Duodenal mucosa (tissue), 2 donors: Measurements from ENCODE around the gene SLC25A21.

ENCODE experiments used
- H3K27ac ChIP-seq: one replicate; pipeline ENCODE4 v1.7.0; 2013; ENCODE audit warnings: low read depth, low read length
- H3K27me3 ChIP-seq, 2 donors: one replicate each; pipeline ENCODE4 v1.7.0; 2013; ENCODE audit warnings: low read length in 2 of 2, control low read depth in 1 of 2; ENCODE audit not compliant: insufficient read depth in 2 of 2, control insufficient read depth in 1 of 2
- H3K36me3 ChIP-seq, 2 donors: one replicate each; pipeline ENCODE4 v1.7.0; 2013; ENCODE audit warnings: low read length in 2 of 2, control low read depth in 1 of 2; ENCODE audit not compliant: insufficient read depth in 2 of 2, control insufficient read depth in 1 of 2
- H3K4me1 ChIP-seq, 2 donors: one replicate each; pipeline ENCODE4 v1.7.0; 2013; ENCODE audit warnings: low read length in 2 of 2, control low read depth in 1 of 2; ENCODE audit not compliant: insufficient read depth in 2 of 2, control insufficient read depth in 1 of 2
- H3K4me3 ChIP-seq, 2 donors: one replicate each; pipeline ENCODE4 v1.7.0; 2013; ENCODE audit warnings: low read length in 2 of 2, low read depth in 1 of 2
- H3K9ac ChIP-seq, 2 donors: one replicate each; pipeline ENCODE4 v1.7.0; 2013; ENCODE audit warnings: low read length in 2 of 2, low read depth in 1 of 2
- H3K9me3 ChIP-seq, 2 donors: one replicate each; pipeline ENCODE4 v1.7.0; 2013; ENCODE audit warnings: low read length in 2 of 2, control low read depth in 1 of 2; ENCODE audit not compliant: control insufficient read depth in 1 of 2

SLC25A21 gene

DNA sequence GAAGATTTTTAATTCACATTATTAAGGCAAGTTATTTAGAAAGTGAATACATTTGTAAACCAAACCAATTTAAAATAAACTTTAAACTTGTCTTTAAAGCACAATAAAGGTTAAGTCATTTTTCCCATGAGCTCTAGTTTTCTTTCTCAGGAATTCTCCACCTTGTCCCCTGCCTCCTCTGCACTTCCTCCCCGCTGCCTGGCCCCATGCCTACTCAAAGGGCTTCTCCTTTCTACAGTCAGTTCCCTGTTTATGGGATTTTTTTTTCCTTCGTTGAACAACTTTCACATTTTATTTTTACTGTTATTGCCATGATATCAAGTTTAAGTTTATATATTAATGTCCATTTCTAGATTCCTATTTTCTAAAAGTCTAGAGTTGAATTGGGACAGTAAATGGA, 223.0 kb downstream of the SLC25A21 start:
- Histone ChIP-seq H3K4me3 (no peak overlapping the region), H3K9ac (no peak overlapping the region), H3K27me3 (no peaks in the 10 kb centered on the region), H3K4me1 (no peaks in the 10 kb centered on the region), H3K36me3 (no peaks in the 10 kb centered on the region), H3K27ac (no peak overlapping the region), H3K9me3 (no peaks in the 10 kb centered on the region)

DNA sequence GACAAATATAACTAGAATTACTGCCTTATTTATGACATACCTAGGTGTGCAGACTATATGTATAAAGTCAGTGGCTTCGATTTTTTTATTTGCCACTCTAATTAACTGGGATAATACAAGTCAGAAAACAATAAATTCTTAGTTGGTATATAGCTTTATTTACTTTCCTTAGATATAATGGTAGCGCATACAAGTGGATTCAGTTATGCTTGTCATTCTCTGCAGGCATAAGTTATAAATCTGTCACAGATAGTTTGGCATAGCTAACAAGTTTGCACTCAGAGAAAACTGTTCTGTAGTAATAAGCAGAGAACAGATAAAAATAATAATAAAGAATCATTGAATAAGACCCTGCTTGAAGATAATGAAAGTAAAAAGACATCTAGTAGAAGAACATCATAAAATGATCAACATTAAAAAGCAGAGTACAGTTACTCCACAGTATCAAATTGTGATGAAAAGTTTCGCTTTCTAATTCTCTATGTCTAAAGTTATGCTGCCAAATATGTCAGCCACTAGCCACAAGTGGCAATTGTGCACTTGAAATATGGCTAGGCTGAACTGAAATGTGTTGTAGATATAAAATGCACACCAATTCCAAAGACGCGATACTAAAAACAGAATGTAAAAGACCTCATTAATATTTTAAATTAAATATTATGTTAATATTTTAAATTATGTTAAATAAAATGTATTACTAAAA, 224.1 kb downstream of the SLC25A21 start:
- Histone ChIP-seq H3K9ac (no peak overlapping the region), H3K27me3 (no peaks in the 10 kb centered on the region), H3K9me3 (no peaks in the 10 kb centered on the region), H3K4me1 (no peaks in the 10 kb centered on the region), H3K36me3 (no peaks in the 10 kb centered on the region), H3K4me3 (no peak overlapping the region), H3K27ac (no peak overlapping the region)

DNA sequence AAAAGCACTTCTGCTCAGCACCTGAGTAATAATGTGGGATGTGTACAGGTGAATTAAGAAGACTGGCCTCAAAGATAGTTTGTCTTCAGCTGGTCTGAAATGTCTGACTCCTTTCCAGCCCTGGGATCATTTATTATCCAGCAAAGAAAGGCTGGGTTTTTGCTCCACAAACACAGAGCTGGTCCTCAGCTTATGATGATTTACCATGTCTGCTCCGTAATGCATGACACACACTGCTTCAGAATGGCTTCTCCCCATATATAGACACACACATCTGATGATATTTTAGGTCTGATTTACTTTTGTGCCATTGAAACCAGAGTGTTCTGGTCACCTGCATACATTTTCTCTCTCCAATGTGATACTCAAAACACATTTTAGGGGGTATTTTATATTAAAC, 225.0 kb downstream of the SLC25A21 start:
- H3K9me3 ChIP-seq, result no peaks in the 10 kb centered on the region
- H3K27me3 ChIP-seq, result no peaks in the 10 kb centered on the region
- no peaks in the 10 kb centered on the region for H3K36me3 ChIP-seq
- no peak overlapping the region for H3K4me3 ChIP-seq
- H3K27ac ChIP-seq, result no peak overlapping the region
- H3K9ac ChIP-seq, result no peak overlapping the region
- H3K4me1 ChIP-seq, result no peaks in the 10 kb centered on the region

DNA sequence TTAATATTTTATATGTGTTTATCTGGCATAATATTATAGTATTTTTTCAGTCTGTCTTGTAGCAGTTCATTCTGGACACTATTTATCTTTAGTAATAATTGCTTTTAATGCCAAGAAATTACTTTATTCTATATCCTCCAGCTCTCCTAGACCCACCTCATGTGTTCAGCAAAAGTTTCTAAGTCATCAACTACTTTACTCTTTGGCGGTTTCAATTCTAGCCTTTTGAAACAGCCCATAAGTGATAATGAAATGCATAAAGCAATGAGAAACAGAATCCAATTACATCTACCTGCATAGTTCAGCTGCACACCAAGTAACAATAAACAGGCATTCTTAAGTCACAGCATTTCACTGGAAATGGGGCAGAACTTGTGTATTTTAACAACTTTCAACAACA, 225.5 kb downstream of the SLC25A21 start:
- no peaks in the 10 kb centered on the region for H3K9me3 ChIP-seq
- H3K4me3 ChIP-seq, result no peak overlapping the region
- no peaks in the 10 kb centered on the region for H3K4me1 ChIP-seq
- no peak overlapping the region for H3K27ac ChIP-seq
- no peaks in the 10 kb centered on the region for H3K27me3 ChIP-seq
- H3K9ac ChIP-seq, result no peak overlapping the region
- H3K36me3 ChIP-seq, result no peaks in the 10 kb centered on the region

DNA sequence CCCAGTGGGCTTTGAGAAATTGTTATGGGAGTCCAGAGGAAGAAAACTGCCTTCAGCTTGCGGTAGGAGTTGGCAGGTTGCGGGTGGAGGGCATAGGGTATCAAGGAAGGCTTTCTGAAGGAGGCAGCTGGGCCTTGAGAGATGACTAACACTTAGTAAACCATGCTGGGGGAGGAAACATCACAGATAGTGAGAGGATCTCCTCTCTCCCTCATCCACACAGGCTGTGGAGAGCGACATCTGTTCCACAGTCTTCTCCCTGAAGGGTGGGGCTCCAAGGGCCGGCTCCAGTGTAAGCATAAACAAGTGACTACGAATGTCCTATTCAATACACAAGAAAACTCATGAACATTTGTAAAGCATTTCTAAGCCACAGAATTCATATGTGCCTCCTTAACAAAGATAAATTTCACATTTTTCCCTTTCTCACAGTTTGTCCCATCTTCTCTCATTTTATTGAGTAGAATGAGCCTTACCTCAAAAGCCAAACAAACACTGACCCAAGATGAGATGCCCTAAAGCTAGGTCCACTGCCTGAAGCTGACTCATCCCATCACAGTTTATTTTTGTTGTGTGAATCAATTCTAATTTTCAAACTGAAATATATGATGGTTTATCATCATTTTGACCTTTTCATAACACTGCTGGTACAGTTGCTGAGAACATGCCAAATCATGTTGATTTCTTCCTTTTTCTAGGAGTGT, 227.9 kb downstream of the SLC25A21 start:
- H3K36me3 ChIP-seq, result no peaks in the 10 kb centered on the region
- H3K27ac ChIP-seq, result no peak overlapping the region
- no peaks in the 10 kb centered on the region for H3K27me3 ChIP-seq
- no peaks in the 10 kb centered on the region for H3K4me1 ChIP-seq
- H3K4me3 ChIP-seq, result no peak overlapping the region
- no peaks in the 10 kb centered on the region for H3K9me3 ChIP-seq
- H3K9ac ChIP-seq, result no peak overlapping the region

DNA sequence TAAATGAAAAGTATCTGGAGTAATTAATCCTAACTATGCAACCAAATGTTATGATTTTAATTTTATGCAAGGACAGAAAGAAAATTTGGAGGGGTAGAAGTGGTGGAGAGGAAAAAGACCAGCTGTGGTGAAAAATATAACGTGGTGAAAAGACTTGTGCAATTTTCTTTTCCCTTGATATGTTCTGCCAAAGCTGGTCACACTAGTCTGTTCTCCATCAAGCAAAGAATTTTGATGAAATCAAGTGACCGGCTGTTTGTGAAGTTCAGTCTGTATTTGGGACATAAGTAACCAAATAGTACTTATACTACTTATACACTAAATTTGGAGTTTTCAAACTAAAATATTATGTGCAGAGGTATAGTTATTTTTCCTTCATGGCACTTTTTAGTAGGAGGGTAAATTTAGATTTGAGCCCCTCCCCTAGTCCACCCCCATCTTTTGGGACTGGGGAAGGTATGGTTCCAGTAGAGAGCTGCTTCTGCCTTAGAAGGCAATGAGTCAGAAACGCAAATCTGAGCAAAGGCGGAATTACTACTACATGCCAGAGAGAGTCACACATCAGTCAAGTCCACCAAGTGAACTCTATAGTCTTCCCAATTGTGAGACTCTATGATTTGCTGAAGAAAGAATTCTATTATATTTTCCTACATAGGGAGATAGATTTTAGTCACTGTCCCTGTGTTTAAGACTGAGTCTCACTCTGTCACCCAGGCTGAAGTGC, 229.7 kb downstream of the SLC25A21 start:
- Histone ChIP-seq H3K9me3 (no peaks in the 10 kb centered on the region), H3K27ac (no peak overlapping the region), H3K4me3 (no peak overlapping the region), H3K36me3 (no peaks in the 10 kb centered on the region), H3K9ac (no peak overlapping the region), H3K27me3 (no peaks in the 10 kb centered on the region), H3K4me1 (no peaks in the 10 kb centered on the region)

DNA sequence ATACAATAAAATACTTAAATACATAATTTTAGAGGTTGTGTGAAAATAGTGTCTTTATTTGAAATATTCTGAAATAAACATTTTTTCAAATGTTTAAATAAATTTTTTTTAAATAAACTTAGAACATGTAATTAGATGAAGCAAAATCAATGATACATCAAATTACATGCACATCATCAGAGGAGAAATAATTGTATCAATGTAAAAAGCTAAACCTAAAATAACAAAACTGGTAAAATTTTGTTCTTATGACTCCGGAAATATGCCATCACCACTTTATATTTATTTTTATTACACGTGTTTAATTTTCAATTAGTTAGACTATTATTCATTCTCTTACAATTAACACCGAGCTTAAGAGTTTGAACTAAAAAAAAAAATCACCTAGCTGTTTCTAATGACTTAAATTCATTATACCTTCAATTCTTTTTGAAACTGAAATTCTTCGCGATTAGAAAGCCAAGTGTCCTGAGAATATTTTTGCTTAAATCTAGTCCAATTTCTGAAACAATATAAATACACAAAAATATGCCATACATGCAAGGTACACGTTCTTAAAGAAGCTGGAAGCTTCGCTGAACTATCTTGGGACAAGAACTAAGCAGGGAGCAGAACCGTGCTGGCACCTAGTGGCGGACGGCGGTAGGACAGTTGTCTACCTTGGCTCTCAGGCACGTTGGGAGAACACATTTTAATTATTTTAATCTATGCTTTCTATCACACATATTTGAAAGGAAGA, 230.5 kb downstream of the SLC25A21 start:
- no peak overlapping the region for H3K27ac ChIP-seq
- H3K4me3 ChIP-seq, result no peak overlapping the region
- H3K9me3 ChIP-seq, result no peaks in the 10 kb centered on the region
- no peaks in the 10 kb centered on the region for H3K4me1 ChIP-seq
- no peaks in the 10 kb centered on the region for H3K36me3 ChIP-seq
- H3K9ac ChIP-seq, result no peak overlapping the region
- H3K27me3 ChIP-seq, result no peaks in the 10 kb centered on the region

DNA sequence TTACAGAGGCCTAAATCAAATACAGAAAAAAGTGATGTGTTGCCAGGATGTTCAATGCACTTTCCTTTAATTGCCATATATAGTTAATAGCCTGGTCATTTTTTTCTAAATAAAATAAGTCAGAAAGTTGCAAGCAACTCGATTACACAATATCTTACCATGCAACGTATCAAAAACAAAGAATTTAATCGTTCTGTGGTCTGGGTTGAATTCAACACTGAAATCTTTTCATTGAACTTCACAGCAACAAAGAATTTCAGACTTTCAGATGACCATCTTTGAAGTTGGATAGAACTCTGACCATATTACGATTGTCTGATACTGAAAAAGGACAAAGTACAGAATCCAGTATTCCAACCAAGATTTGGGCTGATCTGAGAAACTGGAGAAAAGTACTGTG, 231.9 kb downstream of the SLC25A21 start:
- no peak overlapping the region for H3K9ac ChIP-seq
- no peak overlapping the region for H3K27ac ChIP-seq
- no peak overlapping the region for H3K4me3 ChIP-seq
- H3K4me1 ChIP-seq, result no peaks in the 10 kb centered on the region
- H3K9me3 ChIP-seq, result no peaks in the 10 kb centered on the region
- no peaks in the 10 kb centered on the region for H3K36me3 ChIP-seq
- no peaks in the 10 kb centered on the region for H3K27me3 ChIP-seq

DNA sequence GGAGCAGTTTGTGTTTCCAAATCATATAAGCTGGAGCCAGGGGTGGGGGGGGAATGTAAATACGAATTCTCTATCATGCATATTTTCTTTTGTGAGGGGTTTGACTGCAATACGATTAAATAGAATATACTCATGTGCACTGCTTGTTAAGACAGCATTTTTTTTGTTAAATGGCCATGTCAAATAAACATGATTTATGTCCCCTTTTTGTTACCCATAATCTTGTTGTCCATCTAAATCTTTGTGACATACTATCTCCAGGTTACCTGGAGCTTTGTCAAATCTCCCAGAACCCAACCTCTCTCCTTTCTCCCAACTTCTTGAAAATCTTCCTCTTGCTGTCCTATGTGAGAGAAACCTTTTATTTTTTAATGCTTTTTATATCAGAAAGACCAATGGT, 233.1 kb downstream of the SLC25A21 start:
- Histone ChIP-seq H3K9ac (no peak overlapping the region), H3K27me3 (no peaks in the 10 kb centered on the region), H3K4me3 (no peak overlapping the region), H3K9me3 (no peaks in the 10 kb centered on the region), H3K27ac (no peak overlapping the region), H3K36me3 (no peaks in the 10 kb centered on the region), H3K4me1 (no peaks in the 10 kb centered on the region)

DNA sequence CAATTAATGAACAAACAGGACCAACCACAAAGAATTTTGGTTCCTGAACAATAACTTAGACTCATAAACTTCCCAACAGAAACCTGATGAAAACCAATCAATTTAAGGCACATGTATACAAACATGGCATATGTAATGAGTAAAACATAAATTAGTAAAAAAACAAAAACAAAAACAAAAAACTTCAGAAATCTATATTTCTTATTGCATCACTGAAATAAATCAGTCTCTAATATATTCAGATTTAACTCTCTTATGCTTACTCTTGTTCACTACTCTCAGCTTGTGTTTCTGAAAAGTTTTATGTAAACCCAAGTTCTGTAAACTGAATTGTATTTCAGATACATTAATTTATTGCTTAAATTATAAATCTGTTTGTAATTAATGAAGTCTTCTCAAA, 233.7 kb downstream of the SLC25A21 start:
- Histone ChIP-seq H3K27ac (no peak overlapping the region), H3K4me3 (no peak overlapping the region), H3K36me3 (no peaks in the 10 kb centered on the region), H3K27me3 (no peaks in the 10 kb centered on the region), H3K4me1 (no peaks in the 10 kb centered on the region), H3K9ac (no peak overlapping the region), H3K9me3 (no peaks in the 10 kb centered on the region)
